Liver (tissue), 9 donors: ENCODE measurements around the gene SOX6. TPM values are rescaled to one million over a fixed set of nuclear protein-coding genes. Genes with fewer than 3 reads are reported as not detected.

Experiments used
- DNase-seq: peaks from one replicate; pipeline ENCODE4 v3.0.0-alpha.2; 2017; ENCODE audit warnings: low spot score
- H3K27ac ChIP-seq, 2 donors: one replicate each; pipeline ENCODE4 v1.7.0; 2013; ENCODE audit warnings: inconsistent platforms in 2 of 2, low read length in 2 of 2, control low read depth in 1 of 2, low read depth in 1 of 2, mild to moderate bottlenecking in 1 of 2
- H3K27me3 ChIP-seq, 4 donors: one replicate each; pipeline versions ENCODE4 v1.6.1 to v1.7.0; 2013; ENCODE audit warnings: low read length in 3 of 4, inconsistent platforms in 1 of 4, mild to moderate bottlenecking in 1 of 4, moderate library complexity in 1 of 4; ENCODE audit not compliant: control insufficient read depth in 4 of 4, insufficient read depth in 4 of 4
- H3K36me3 ChIP-seq, 4 donors: one replicate each; pipeline versions ENCODE4 v1.6.1 to v1.7.0; 2013; ENCODE audit warnings: low read length in 3 of 4, mild to moderate bottlenecking in 3 of 4, low read depth in 1 of 4, moderate library complexity in 1 of 4; ENCODE audit not compliant: control insufficient read depth in 4 of 4, insufficient read depth in 3 of 4
- H3K4me1 ChIP-seq, 4 donors: one replicate each; pipeline versions ENCODE4 v1.6.1 to v1.7.0; 2013; ENCODE audit warnings: low read length in 3 of 4, mild to moderate bottlenecking in 3 of 4, moderate library complexity in 1 of 4; ENCODE audit not compliant: control insufficient read depth in 4 of 4, insufficient read depth in 4 of 4
- H3K4me3 ChIP-seq, 3 donors: one replicate each; pipeline versions ENCODE4 v1.6.1 to v1.7.0; 2013; ENCODE audit warnings: low read length in 3 of 3, control low read depth in 1 of 3, low read depth in 1 of 3, mild to moderate bottlenecking in 1 of 3
- H3K9ac ChIP-seq, 2 donors: one replicate each; pipeline ENCODE4 v1.7.0; 2013; ENCODE audit warnings: low read length in 2 of 2, mild to moderate bottlenecking in 2 of 2, moderate library complexity in 2 of 2, control low read depth in 1 of 2, low read depth in 1 of 2
- H3K9me3 ChIP-seq, 4 donors: one replicate each; pipeline versions ENCODE4 v1.6.1 to v1.7.0; 2013; ENCODE audit warnings: low read length in 3 of 4; ENCODE audit not compliant: control insufficient read depth in 4 of 4
- CTCF ChIP-seq: fragments of 150-350 bp; IDR thresholded peaks from 2 replicates; pipeline ENCODE4 v1.5.1; 2017; ENCODE audit warnings: improper control_type of control experiment, low read depth, low read length; ENCODE audit not compliant: missing input control
- EGR1 ChIP-seq, 2 donors: IDR thresholded peaks; 2 replicates each; pipeline ENCODE4 v1.6.1; 2016 to 2018; ENCODE audit warnings: antibody characterized with exemption in 2 of 2, low read depth in 2 of 2
- FOXA2 ChIP-seq: IDR thresholded peaks from 2 replicates; pipeline ENCODE4 v1.6.1; 2016; ENCODE audit warnings: antibody characterized with exemption
- GABPA ChIP-seq, 2 donors: IDR thresholded peaks in 1 of 2; conservative IDR thresholded peaks in 1 of 2; 2 replicates each; pipeline ENCODE4 v1.6.1; 2016; ENCODE audit warnings: antibody characterized with exemption in 2 of 2, mild to moderate bottlenecking in 1 of 2, moderate library complexity in 1 of 2
- HNF4G ChIP-seq: IDR thresholded peaks from 2 replicates; pipeline ENCODE4 v1.6.1; 2016; ENCODE audit warnings: antibody characterized with exemption
- JUND ChIP-seq, 2 donors: IDR thresholded peaks; 2 replicates each; pipeline ENCODE4 v1.6.1; 2016; ENCODE audit warnings: antibody characterized with exemption in 2 of 2
- NR2F2 ChIP-seq: IDR thresholded peaks from 2 replicates; pipeline ENCODE4 v1.6.1; 2016; ENCODE audit warnings: antibody characterized with exemption
- RAD21 ChIP-seq, 2 donors: IDR thresholded peaks; 2 replicates each; pipeline ENCODE4 v1.6.1; 2016; ENCODE audit warnings: antibody characterized with exemption in 2 of 2, mild to moderate bottlenecking in 2 of 2
- REST ChIP-seq: IDR thresholded peaks from 2 replicates; pipeline ENCODE4 v1.6.1; 2016; ENCODE audit warnings: antibody characterized with exemption, mild to moderate bottlenecking
- TAF1 ChIP-seq: conservative IDR thresholded peaks from 2 replicates; pipeline ENCODE4 v1.6.1; 2016; ENCODE audit warnings: antibody characterized with exemption, mild to moderate bottlenecking
- ZBTB33 ChIP-seq: IDR thresholded peaks from 2 replicates; pipeline ENCODE4 v1.6.1; 2016; ENCODE audit warnings: antibody characterized with exemption
- WGBS: extraction: QIAGEN DNeasy Blood & Tissue Kit; methylation state at CpG from one replicate; pipeline ENCODE4 v1.1.7; 2013; 5-methylcytosine and 5-hydroxymethylcytosine counted together
- polyA plus RNA-seq, 2 donors: library from polyadenylated mRNA; stranded (reverse) in 1 of 2; unstranded in 1 of 2; fragments of 200-250 nt in 1 of 2; fragments of >200 nt in 1 of 2; fragmentation: Nextera tagmentation in 1 of 2; extraction: Ambion mirVana in 1 of 2; gene quantifications; one replicate each; pipeline versions ENCODE4 v1.2.1 to v1.2.3, GENCODE V29; 2013 to 2015
- total RNA-seq, 2 donors: library from RNA; depleted of rRNA; stranded (reverse); fragments of >200 nt; gene quantifications; one replicate each; pipeline ENCODE4 v1.2.3, GENCODE V29; 2014
- TF ChIP-seq, protein P1 (sequence below): IDR thresholded peaks from 2 replicates; pipeline ENCODE4 v1.6.1; 2016; ENCODE audit warnings: antibody characterized with exemption
- donor health status: healthy.
- donor health status: healthy.
- donor health status: healthy.
- donor health status: healthy.
- donor health status: healthy.

The SOX6 gene
- total and polyA plus RNA-seq, 4 donors: 2.4 to 111 (median 14.8) TPM

GRCh38 chr11:16338393-16338792 is 18.0 kb downstream of the SOX6 start (continued):
- TF ChIP-seq EGR1 (IDR thresholded peaks at IDR 0.05; ENCODE audit: low read depth in 2 of 2): no peak

DNA sequence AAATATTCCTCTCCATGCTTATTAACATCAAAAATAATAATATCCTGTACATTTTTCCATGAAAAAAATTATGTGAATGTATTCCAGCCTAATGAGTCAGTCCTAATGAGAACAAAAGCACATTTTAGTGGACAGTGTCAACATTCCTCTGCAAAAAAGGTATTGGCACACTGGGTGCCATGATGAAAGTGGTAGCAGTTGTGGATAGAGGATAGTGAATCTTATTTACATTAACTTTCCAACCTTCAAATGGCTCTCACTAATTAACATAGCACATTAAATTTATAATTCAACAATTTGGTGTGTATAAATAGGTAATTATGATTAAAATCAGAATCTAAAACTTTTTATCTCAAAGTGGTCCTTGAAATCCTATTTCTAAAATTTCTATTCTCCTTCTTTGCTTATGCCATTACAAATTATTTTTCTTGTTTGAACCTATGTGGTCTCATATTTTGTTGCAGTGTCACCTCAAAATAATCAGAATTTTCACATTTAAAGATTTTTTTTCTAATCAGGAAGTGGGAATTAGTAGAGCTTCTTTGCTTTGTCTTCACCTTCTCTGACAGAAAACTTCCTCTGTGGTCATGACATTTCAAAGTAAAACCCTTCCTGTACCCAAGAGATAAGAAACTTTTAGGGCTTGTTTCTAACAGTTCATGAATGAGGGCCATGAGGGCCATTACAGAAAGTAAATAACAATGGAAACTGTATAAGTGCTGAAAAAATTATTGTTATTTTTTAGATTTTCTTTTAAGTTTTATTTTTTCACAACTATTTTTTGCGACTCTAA is 18.7 kb downstream of the SOX6 start:
- WGBS: 87% methylated on average over 1 of the region's 1 CpG
- no peak for DNase-seq
- Histone ChIP-seq H3K27me3 (no peaks in the 10 kb centered on the region), H3K27ac (no peak overlapping the region), H3K4me1 (no peaks in the 10 kb centered on the region), H3K9ac (no peak overlapping the region), H3K9me3 (no peaks in the 10 kb centered on the region), H3K36me3 (no peaks in the 10 kb centered on the region), H3K4me3 (no peak overlapping the region)
- TF ChIP-seq RAD21 (IDR thresholded peaks at IDR 0.05) (no peak), GABPA (IDR thresholded peaks at IDR 0.05 in 1 of 2, conservative IDR thresholded peaks at IDR 0.05 in 1 of 2) (no peak)
- TF ChIP-seq, protein P1, sequence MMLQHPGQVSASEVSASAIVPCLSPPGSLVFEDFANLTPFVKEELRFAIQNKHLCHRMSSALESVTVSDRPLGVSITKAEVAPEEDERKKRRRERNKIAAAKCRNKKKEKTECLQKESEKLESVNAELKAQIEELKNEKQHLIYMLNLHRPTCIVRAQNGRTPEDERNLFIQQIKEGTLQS: no peak

- Histone ChIP-seq H3K27ac (no peak overlapping the region), H3K4me3 (no peak overlapping the region), H3K36me3 (no peaks in the 10 kb centered on the region), H3K4me1 (no peaks in the 10 kb centered on the region), H3K9me3 (no peaks in the 10 kb centered on the region), H3K27me3 (no peaks in the 10 kb centered on the region), H3K9ac (no peak overlapping the region)
- no peak for TF ChIP-seq FOXA2
- no peak for DNase-seq
Observed at GRCh38 chr11:16336721-16337120, 19.6 kb downstream of the SOX6 start.

- H3K36me3 ChIP-seq: no peaks in the 10 kb centered on the region
- H3K4me3 ChIP-seq: no peak overlapping the region
- TF ChIP-seq RAD21 (IDR thresholded peaks at IDR 0.05): no peak
- no peak for TF ChIP-seq CTCF
- no peak for TF ChIP-seq HNF4G
- no peak for TF ChIP-seq JUND (IDR thresholded peaks at IDR 0.05)
- TF ChIP-seq, protein P1: no peak
- no peak for TF ChIP-seq REST
- no peak for TF ChIP-seq TAF1
- TF ChIP-seq FOXA2: no peak
- TF ChIP-seq NR2F2: no peak
- no peak for TF ChIP-seq ZBTB33
- H3K9ac ChIP-seq: no peak overlapping the region
- no peaks in the 10 kb centered on the region for H3K27me3 ChIP-seq
- no peaks in the 10 kb centered on the region for H3K4me1 ChIP-seq
- H3K9me3 ChIP-seq: no peaks in the 10 kb centered on the region
- H3K27ac ChIP-seq: no peak overlapping the region
- WGBS: 89% methylated on average over 6 of the region's 6 CpGs
- no peak for DNase-seq
Observed at GRCh38 chr11:16336204-16336603, 20.1 kb downstream of the SOX6 start.
